ENCODE measurements around the gene TNRC18.

DNA sequence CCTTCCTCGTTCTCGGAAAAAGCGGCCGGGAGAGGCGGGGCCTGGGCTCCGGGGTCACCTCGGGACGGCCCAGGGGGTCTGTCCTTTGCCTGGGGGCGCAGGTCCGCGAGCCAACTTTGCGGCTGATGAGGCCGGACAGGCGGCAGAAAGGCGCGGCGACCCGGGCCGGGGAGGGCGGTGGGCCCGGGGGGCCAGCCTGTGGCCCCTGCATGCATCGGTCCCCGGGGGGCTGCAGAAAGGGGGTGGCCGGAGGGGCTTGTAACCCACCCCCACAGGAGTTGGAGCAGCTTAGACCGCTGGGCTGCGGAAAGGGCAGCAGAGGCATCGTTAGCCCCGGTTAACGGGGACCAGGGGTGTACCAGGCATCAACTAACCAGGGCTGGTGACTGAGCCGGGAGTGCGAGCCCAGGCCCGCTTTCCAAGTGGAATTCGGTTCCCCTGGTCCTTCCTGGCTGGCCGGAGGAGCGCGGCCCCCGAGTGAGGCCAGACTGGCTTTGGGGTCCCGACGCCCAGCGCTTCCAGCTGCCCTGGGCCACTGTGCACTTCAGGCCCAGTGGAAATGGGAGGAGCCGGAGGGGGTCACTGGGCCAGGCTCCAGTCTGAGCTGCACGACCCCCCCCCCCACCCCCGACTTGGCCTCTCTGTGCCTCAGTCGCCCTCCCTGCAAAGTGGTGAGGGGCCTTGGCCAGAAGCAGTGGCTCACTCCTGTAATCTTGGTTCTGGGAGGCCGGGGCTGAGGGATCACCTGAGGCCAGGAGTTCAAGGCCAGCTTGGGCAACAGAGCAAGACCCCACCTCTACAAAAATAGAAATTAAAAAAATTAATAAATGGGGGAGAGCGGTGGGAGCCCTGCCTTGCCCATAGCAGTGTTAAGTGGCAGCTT lies 140.0 kb downstream of the TNRC18 start:
- TF ChIP-seq, protein P1, sequence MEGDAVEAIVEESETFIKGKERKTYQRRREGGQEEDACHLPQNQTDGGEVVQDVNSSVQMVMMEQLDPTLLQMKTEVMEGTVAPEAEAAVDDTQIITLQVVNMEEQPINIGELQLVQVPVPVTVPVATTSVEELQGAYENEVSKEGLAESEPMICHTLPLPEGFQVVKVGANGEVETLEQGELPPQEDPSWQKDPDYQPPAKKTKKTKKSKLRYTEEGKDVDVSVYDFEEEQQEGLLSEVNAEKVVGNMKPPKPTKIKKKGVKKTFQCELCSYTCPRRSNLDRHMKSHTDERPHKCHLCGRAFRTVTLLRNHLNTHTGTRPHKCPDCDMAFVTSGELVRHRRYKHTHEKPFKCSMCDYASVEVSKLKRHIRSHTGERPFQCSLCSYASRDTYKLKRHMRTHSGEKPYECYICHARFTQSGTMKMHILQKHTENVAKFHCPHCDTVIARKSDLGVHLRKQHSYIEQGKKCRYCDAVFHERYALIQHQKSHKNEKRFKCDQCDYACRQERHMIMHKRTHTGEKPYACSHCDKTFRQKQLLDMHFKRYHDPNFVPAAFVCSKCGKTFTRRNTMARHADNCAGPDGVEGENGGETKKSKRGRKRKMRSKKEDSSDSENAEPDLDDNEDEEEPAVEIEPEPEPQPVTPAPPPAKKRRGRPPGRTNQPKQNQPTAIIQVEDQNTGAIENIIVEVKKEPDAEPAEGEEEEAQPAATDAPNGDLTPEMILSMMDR (IDR thresholded peaks at IDR 0.05): no peak
- no peak for TF ChIP-seq POLR2A (IDR thresholded peaks at IDR 0.05)

All from lower leg skin (tissue), 3 donors.